Activated CD8-positive, alpha-beta T cell treated with anti-CD3 and anti-CD28 coated beads, Interleukin-2, amount 10 ng/mL, durations not matched to agents 7 days and 5 days (primary cell): ENCODE measurements around the gene TSPOAP1. TPM values are rescaled to one million over a fixed set of nuclear protein-coding genes. Genes with fewer than 3 reads are reported as not detected.

Experiments used
- ATAC-seq: fragments of 150-1000 bp; cut with Tn5 transposase; one replicate; pipeline ENCODE4 v1.10.0; 2021; ENCODE audit warnings: moderate library complexity
- CTCF ChIA-PET: fragments of 350-600 bp; sonication (Branson Sonifier 250); formaldehyde crosslinking; loops from one replicate; lab custom pipeline; 2021; ENCODE audit warnings: antibody characterized with exemption; lab: Charles Lee
- POLR2A ChIA-PET: fragments of 350-600 bp; sonication (Branson Sonifier 250); formaldehyde crosslinking; loops from one replicate; lab custom pipeline; 2021; ENCODE audit warnings: antibody characterized with exemption; lab: Charles Lee
- DNase-seq: peaks from one replicate; pipeline ENCODE4 v3.0.0-alpha.2; 2020
- H3K27ac Mint-ChIP-seq: one replicate; pipeline ENCODE4 v1.8.0; 2021; ENCODE audit warnings: mild to moderate bottlenecking, mixed read lengths
- H3K27me3 Mint-ChIP-seq: one replicate; pipeline ENCODE4 v1.8.0; 2021; ENCODE audit warnings: low read depth, mixed read lengths
- H3K36me3 Mint-ChIP-seq: one replicate; pipeline ENCODE4 v1.8.0; 2021; ENCODE audit warnings: low read depth, mixed read lengths
- H3K4me1 Mint-ChIP-seq: one replicate; pipeline ENCODE4 v1.8.0; 2021; ENCODE audit warnings: low read depth, mixed read lengths
- H3K4me3 Mint-ChIP-seq: one replicate; pipeline ENCODE4 v1.8.0; 2021; ENCODE audit warnings: mild to moderate bottlenecking, mixed read lengths
- H3K9me3 Mint-ChIP-seq: one replicate; pipeline ENCODE4 v1.8.0; 2022; ENCODE audit warnings: mixed read lengths; ENCODE audit not compliant: insufficient read depth
- total RNA-seq, 2 experiments: library from RNA; stranded (reverse); gene quantifications; one replicate each; pipeline ENCODE4 v1.2.3, GENCODE V29; 2021

Gene TSPOAP1
- total RNA-seq, 2 experiments from 2014 or later: 45.8 to 51.5 TPM

DNA sequence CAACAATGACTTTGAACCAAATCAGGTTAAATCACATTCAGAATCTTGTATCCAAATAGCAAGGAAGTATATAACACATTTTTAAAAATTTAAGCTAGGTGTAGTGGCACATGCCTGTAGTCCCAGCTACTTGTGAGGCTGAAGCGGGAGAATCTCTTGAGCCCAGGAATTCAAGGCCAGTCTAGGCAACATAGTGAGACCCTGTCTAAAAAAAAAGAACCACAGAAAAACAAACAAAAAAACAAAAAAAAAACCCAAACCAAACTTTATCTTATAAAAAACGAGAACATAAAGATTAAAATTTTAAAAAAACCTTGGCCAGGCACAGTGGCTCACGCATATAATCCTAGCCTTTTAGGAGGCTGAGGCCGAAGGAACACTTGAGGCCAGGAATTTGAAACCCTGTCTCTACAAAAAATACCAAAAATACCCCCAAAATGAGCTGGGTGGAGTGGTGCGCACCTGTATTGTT, 11.8 kb upstream of the TSPOAP1 start:
- Mint-ChIP-seq H3K9me3 (no peaks in the 10 kb centered on the region), H3K4me3 (peak overlapping the region; percentile 99), H3K36me3 (peaks cover 81% of the 10 kb centered on the region), H3K4me1 (peaks cover 64% of the 10 kb centered on the region), H3K27ac (peak overlapping the region; percentile 92), H3K27me3 (no peaks in the 10 kb centered on the region)
- DNase-seq: no peak
- ATAC-seq: no peak
- ChIA-PET POLR2A (interaction anchor here (0.6 to 28.8 kb wide), 8 partner anchors 1 to 1661 kb away, joined by 3 to 2649 read pairs (median 4); partner anchors contain the start of genes PRR11, SKA2, SUPT4H1 and TSPOAP1), CTCF (interaction anchor here (0.9 to 13.4 kb wide), 4 partner anchors 8 to 77 kb away, joined by 3 to 235 read pairs (median 52); partner anchors contain the start of genes RNF43 and SUPT4H1)

GRCh38 chr17:58339755-58340404, 11.3 kb upstream of the TSPOAP1 start:
- CTCF ChIA-PET: interaction anchor here (0.9 to 13.4 kb wide), 6 partner anchors 7 to 78 kb away, joined by 3 to 235 read pairs (median 4); partner anchors contain the start of genes RNF43 and SUPT4H1
- peak overlapping the region; percentile 99 for H3K4me3 Mint-ChIP-seq
- POLR2A ChIA-PET: interaction anchor here (0.6 to 28.8 kb wide), 11 partner anchors 1 to 1661 kb away, joined by 3 to 2649 read pairs (median 4); partner anchors contain the start of genes PRR11, SKA2, SUPT4H1 and TSPOAP1
- ATAC-seq (no peak), DNase-seq (peak; percentile 50)
- no peaks in the 10 kb centered on the region for H3K9me3 Mint-ChIP-seq
- H3K36me3 Mint-ChIP-seq: peaks cover 76% of the 10 kb centered on the region
- peaks cover 58% of the 10 kb centered on the region for H3K4me1 Mint-ChIP-seq
- no peaks in the 10 kb centered on the region for H3K27me3 Mint-ChIP-seq
- H3K27ac Mint-ChIP-seq: peak overlapping the region; percentile 92

DNA sequence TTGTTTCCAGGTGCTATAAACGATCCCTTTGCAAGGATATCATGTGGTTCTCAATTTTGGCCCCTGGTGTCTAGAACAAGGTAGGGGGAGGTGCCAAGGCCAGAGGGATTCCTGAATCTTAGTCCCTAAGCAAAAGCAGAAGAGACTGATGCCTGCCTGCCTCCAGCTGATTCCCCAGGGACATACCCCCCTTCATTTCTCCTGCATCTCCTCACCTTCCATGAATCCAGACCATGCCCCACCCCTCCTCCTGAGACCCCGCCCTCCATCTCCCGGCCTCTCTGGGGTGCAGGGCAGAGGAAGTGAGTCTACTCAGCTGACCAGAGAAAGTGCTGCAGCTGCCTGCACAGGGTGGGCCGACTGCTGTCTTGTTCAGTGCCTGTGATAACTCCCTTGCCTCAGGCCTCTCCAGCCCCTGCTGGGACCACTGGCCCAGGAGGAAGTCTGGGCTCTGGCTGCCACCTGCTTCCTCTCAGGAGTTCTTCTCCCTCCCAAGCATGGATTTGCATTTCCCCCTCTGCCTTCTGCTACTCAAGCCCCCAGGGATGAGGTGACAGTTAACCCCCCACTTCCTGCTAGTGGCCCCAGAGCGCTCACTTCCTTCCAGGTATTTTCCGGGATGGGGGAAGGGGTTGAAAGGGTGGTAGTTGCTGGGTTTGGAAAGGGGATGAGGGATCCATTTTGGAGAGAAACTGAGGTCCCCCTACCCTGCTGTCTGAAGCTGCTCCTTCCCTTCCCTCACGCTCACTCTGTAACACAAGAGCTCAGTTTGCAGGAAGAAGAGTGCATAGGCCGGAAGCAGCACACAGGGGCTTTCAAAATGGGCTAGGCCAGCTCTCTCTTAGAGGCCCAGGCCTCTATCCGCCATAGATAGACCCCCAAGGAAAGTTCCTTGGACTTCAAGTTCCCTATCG, 10.5 kb upstream of the TSPOAP1 start:
- Mint-ChIP-seq H3K27ac (peak overlapping the region; percentile 92), H3K4me1 (peaks cover 51% of the 10 kb centered on the region), H3K27me3 (no peaks in the 10 kb centered on the region)

DNA sequence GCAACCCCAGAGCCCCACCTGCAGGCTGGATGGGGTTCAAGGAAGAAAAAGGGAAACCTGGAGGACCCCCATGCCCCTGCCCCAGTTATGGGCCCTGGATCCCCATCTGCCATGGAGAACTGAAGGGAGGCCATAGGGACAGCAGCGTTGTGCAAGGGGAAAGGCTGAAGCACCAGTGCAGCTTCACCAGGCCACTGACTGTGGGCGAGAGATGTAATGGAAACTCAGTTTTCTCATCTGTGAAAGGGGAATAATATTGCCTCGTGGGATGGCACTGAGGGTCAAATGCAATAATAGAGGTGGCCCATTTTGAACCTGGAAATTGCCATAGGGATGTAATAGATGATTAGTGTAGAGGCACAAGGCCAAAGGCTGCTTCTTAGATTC, 9.9 kb upstream of the TSPOAP1 start:
- peak; percentile 65 for DNase-seq
- POLR2A ChIA-PET: interaction anchor here (0.6 to 28.8 kb wide), 11 partner anchors 1 to 1499 kb away, joined by 3 to 2649 read pairs (median 6); partner anchors contain the start of genes RNF43, SRSF1, SUPT4H1 and TSPOAP1
- CTCF ChIA-PET: interaction anchor here (1.0 to 13.4 kb wide), 9 partner anchors 6 to 82 kb away, joined by 3 to 235 read pairs (median 12); partner anchors contain the start of genes RNF43 and SUPT4H1
- peak overlapping the region; percentile 99 for H3K4me3 Mint-ChIP-seq
- ATAC-seq: peak; percentile 7
- H3K4me1 Mint-ChIP-seq: peaks cover 45% of the 10 kb centered on the region
- no peaks in the 10 kb centered on the region for H3K9me3 Mint-ChIP-seq
- H3K27ac Mint-ChIP-seq: peak overlapping the region; percentile 92
- peaks cover 70% of the 10 kb centered on the region for H3K36me3 Mint-ChIP-seq
- no peaks in the 10 kb centered on the region for H3K27me3 Mint-ChIP-seq

More for the DNA sequence above, 10.5 kb upstream of the TSPOAP1 start:
- ChIA-PET CTCF (interaction anchor here (1.0 to 13.4 kb wide), 6 partner anchors 8 to 78 kb away, joined by 4 to 235 read pairs (median 12); partner anchors contain the start of genes RNF43 and SUPT4H1), POLR2A (interaction anchor here (0.6 to 28.8 kb wide), 11 partner anchors 0 to 1280 kb away, joined by 3 to 2649 read pairs (median 4); partner anchors contain the start of genes PRR11, RNF43, SKA2 and SRSF1)
- DNase-seq: peak; percentile 89
- Mint-ChIP-seq H3K36me3 (peaks cover 74% of the 10 kb centered on the region), H3K9me3 (no peaks in the 10 kb centered on the region), H3K4me3 (peak overlapping the region; percentile 99)
- peak; percentile 31 for ATAC-seq

- H3K36me3 Mint-ChIP-seq: peaks cover 63% of the 10 kb centered on the region
- peak overlapping the region; percentile 92 for H3K27ac Mint-ChIP-seq
- peak; percentile 96 for DNase-seq
- ChIA-PET CTCF (interaction anchor here (0.9 to 13.4 kb wide), 10 partner anchors 7 to 87 kb away, joined by 3 to 235 read pairs (median 8); partner anchors contain the start of genes RNF43 and SUPT4H1), POLR2A (interaction anchor here (0.6 to 28.8 kb wide), 20 partner anchors 1 to 1500 kb away, joined by 3 to 2649 read pairs (median 4); partner anchors contain the start of genes MTMR4, RAD51C, RNF43 and SRSF1)
- peak; percentile 67 for ATAC-seq
- no peaks in the 10 kb centered on the region for H3K27me3 Mint-ChIP-seq
- H3K9me3 Mint-ChIP-seq: no peaks in the 10 kb centered on the region
- peaks cover 39% of the 10 kb centered on the region for H3K4me1 Mint-ChIP-seq
- H3K4me3 Mint-ChIP-seq: peak overlapping the region; percentile 99
Measured at GRCh38 chr17:58337600-58338453, 9.2 kb upstream of the TSPOAP1 start.

GRCh38 chr17:58337210-58337599, 8.6 kb upstream of the TSPOAP1 start:
- H3K27me3 Mint-ChIP-seq: peaks cover under 1% of the 10 kb centered on the region
- peak overlapping the region; percentile 92 for H3K27ac Mint-ChIP-seq
- peaks cover 59% of the 10 kb centered on the region for H3K36me3 Mint-ChIP-seq
- ChIA-PET POLR2A (interaction anchor here (0.6 to 28.8 kb wide), 17 partner anchors 2 to 1500 kb away, joined by 3 to 2649 read pairs (median 4); partner anchors contain the start of genes MTMR4, RAD51C, RNF43 and SRSF1), CTCF (interaction anchor here (0.8 to 13.4 kb wide), 10 partner anchors 8 to 96 kb away, joined by 3 to 235 read pairs (median 10); partner anchors contain the start of genes RNF43 and SUPT4H1)
- H3K9me3 Mint-ChIP-seq: no peaks in the 10 kb centered on the region
- DNase-seq: peak; percentile 71
- H3K4me1 Mint-ChIP-seq: peaks cover 32% of the 10 kb centered on the region
- ATAC-seq: no peak
- peak overlapping the region; percentile 99 for H3K4me3 Mint-ChIP-seq

- Mint-ChIP-seq H3K27me3 (peaks cover 4% of the 10 kb centered on the region), H3K9me3 (no peaks in the 10 kb centered on the region), H3K27ac (peak overlapping the region; percentile 92), H3K4me1 (peaks cover 33% of the 10 kb centered on the region), H3K36me3 (peaks cover 59% of the 10 kb centered on the region), H3K4me3 (peak overlapping the region; percentile 99)
- CTCF ChIA-PET: interaction anchor here (0.8 to 13.4 kb wide), 9 partner anchors 8 to 97 kb away, joined by 3 to 235 read pairs (median 12); partner anchors contain the start of genes RNF43 and SUPT4H1
- DNase-seq (peak; percentile 50), ATAC-seq (no peak)
- POLR2A ChIA-PET: interaction anchor here (0.6 to 28.8 kb wide), 20 partner anchors 3 to 1501 kb away, joined by 3 to 2649 read pairs (median 4); partner anchors contain the start of genes RAD51C, RNF43, SRSF1 and SUPT4H1
Measured at GRCh38 chr17:58336456-58337209, 8.0 kb upstream of the TSPOAP1 start.

DNA sequence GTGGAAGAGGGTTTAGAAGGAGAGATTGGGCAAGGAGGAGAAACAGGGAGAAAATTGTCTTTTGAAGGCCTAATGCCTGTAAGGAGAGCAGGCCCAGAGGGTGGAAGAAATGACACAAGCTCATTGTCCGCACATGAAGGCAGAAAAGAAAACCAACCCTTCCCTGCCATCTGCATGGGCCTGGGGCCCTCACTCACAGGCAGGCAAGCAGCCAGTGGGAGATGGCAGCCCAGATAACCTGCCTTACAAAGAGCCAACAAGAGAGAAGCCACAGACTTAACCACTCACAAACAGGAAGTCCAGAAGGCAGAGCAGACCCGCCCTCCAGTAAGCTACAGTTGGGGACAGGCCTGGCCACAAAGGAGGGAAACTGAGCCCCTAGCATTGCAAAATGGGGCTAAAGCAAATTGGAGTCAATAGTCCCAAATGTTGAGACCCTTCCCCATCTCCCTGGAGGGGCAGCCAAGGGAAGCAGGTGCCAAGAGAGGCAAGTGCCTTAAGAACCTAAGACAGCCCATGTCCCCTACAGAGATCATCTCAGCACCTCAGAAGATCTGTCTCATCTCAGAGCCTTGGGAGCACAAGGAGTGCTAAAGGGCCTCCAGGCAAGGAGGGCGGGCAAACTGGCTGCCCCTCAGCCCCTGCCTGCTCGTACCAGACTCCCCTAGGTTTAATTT, 7.3 kb upstream of the TSPOAP1 start:
- ATAC-seq (peak; percentile 13), DNase-seq (peak; percentile 90)
- ChIA-PET CTCF (interaction anchor here (1.0 to 13.4 kb wide), 5 partner anchors 9 to 82 kb away, joined by 3 to 235 read pairs (median 101); partner anchors contain the start of genes RNF43 and SUPT4H1), POLR2A (interaction anchor here (0.6 to 28.8 kb wide), 17 partner anchors 3 to 1502 kb away, joined by 3 to 2649 read pairs (median 5); partner anchors contain the start of genes RNF43, SUPT4H1 and TSPOAP1)
- Mint-ChIP-seq H3K36me3 (peaks cover 61% of the 10 kb centered on the region), H3K27me3 (peaks cover 6% of the 10 kb centered on the region), H3K27ac (peak overlapping the region; percentile 92), H3K9me3 (no peaks in the 10 kb centered on the region), H3K4me3 (peak overlapping the region; percentile 99), H3K4me1 (peaks cover 32% of the 10 kb centered on the region)
